GM18951 (cell line): Measurements from ENCODE around the gene UBQLN1.
"Not testable (repeated sequence)": the region's sequence is repeated elsewhere in the genome, so short reads cannot be mapped to it uniquely, and the experiment has no call there.

ENCODE experiments used
- POLR2A ChIP-seq: IDR thresholded peaks from 4 replicates; pipeline ENCODE4 v1.6.1; 2011; ENCODE audit warnings: mild to moderate bottlenecking; ENCODE audit not compliant: insufficient read length, insufficient read depth; ENCODE audit errors: extremely low read depth
- in situ Hi-C: fragments of 300-500 bp; cut with MboI; formaldehyde crosslinking; loops from one replicate; pipeline ENCODE4 v1.12.0; 2022; ENCODE audit warnings: low sequenced_read_pairs, mixed read lengths, inconsistent platforms; ENCODE audit not compliant: unreplicated experiment

The UBQLN1 gene

GRCh38 chr9:83707768-83708514 lies at the start of gene UBQLN1:
Gene UBQLN1 (minus strand): TSS chr9:83707958. CDS start chr9:83707679, 279 bp downstream.
- in situ Hi-C loops, result no loop called here
- peak; percentile 88 for TF ChIP-seq POLR2A

- no peak for TF ChIP-seq POLR2A
- in situ Hi-C loops, result no loop called here
Measured at GRCh38 chr9:83754383-83754977, 46.7 kb upstream of the UBQLN1 start.

- no peak for TF ChIP-seq POLR2A
- in situ Hi-C loops, result no loop called here
Measured at GRCh38 chr9:83749706-83750105, 41.9 kb upstream of the UBQLN1 start.

GRCh38 chr9:83744206-83744605 lies 36.4 kb upstream of the UBQLN1 start:
- TF ChIP-seq POLR2A, result no peak
- in situ Hi-C loops, result no loop called here

GRCh38 chr9:83733739-83734138 lies 26.0 kb upstream of the UBQLN1 start:
- TF ChIP-seq POLR2A, result no peak
- in situ Hi-C loops, result no loop called here

GRCh38 chr9:83728591-83729368 lies 21.0 kb upstream of the UBQLN1 start:
- in situ Hi-C loops, result not testable (repeated sequence)

GRCh38 chr9:83724436-83724835 lies 16.7 kb upstream of the UBQLN1 start:
- TF ChIP-seq POLR2A, result no peak
- in situ Hi-C loops, result no loop called here

- in situ Hi-C loops, result no loop called here
- TF ChIP-seq POLR2A, result no peak
Measured at GRCh38 chr9:83722726-83723495, 15.2 kb upstream of the UBQLN1 start.

- in situ Hi-C loops, result no loop called here
- TF ChIP-seq POLR2A, result no peak
Measured at GRCh38 chr9:83721509-83721908, 13.8 kb upstream of the UBQLN1 start.

- TF ChIP-seq POLR2A, result no peak
- in situ Hi-C loops, result no loop called here
Measured at GRCh38 chr9:83715794-83716193, 8.0 kb upstream of the UBQLN1 start.

- TF ChIP-seq POLR2A, result no peak
- in situ Hi-C loops, result no loop called here
Measured at GRCh38 chr9:83715221-83715620, 7.5 kb upstream of the UBQLN1 start.

- no peak for TF ChIP-seq POLR2A
- in situ Hi-C loops, result no loop called here
Measured at GRCh38 chr9:83714329-83714728, 6.6 kb upstream of the UBQLN1 start.
